Upper lobe of left lung (tissue), 6 donors: Measurements from ENCODE around the gene PCLAF. TPM values are rescaled to one million over a fixed set of nuclear protein-coding genes. Genes with fewer than 3 reads are reported as not detected.

Experiments
- ATAC-seq, 2 donors: fragments of 200-7000 bp; cut with Tn5 transposase; one replicate each; pipeline ENCODE4 v1.9.1; 2022; ENCODE audit warnings: mild to moderate bottlenecking in 2 of 2, moderate library complexity in 2 of 2; ENCODE audit not compliant: low FRiP score in 2 of 2
- DNase-seq, 2 donors: peaks; one replicate each; pipeline ENCODE4 v3.0.0-alpha.2; 2019 to 2020
- H3K27ac ChIP-seq, 4 donors: fragments of 200-600 bp; sonication (generic); one replicate each; pipeline ENCODE4 v1.5.1; 2016 to 2019
- H3K27me3 ChIP-seq, 4 donors: fragments of 200-600 bp; sonication (generic); one replicate each; pipeline ENCODE4 v1.5.1; 2017 to 2019
- H3K36me3 ChIP-seq, 4 donors: fragments of 200-600 bp; sonication (generic); one replicate each; pipeline ENCODE4 v1.5.1; 2016 to 2019
- H3K4me1 ChIP-seq, 4 donors: fragments of 200-600 bp; sonication (generic); one replicate each; pipeline ENCODE4 v1.5.1; 2018 to 2019
- H3K4me3 ChIP-seq, 4 donors: fragments of 200-600 bp; sonication (generic); one replicate each; pipeline ENCODE4 v1.5.1; 2017 to 2019; ENCODE audit warnings: mild to moderate bottlenecking in 2 of 4, moderate library complexity in 1 of 4
- H3K9me3 ChIP-seq, 4 donors: fragments of 200-600 bp; sonication (generic); one replicate each; pipeline ENCODE4 v1.5.1; 2018 to 2019
- CTCF ChIP-seq, 6 experiments: fragments of 450-650 bp in 4 of 6; fragments of 200-600 bp in 2 of 6; sonication (generic) in 2 of 6; IDR thresholded peaks; one replicate each; pipeline ENCODE4 v1.5.1; 2016 to 2019; ENCODE audit warnings: antibody characterized with exemption in 6 of 6
- EP300 ChIP-seq, 4 donors: sonication (generic); formaldehyde crosslinking; IDR thresholded peaks; one replicate each; pipeline ENCODE4 v1.5.1; 2017; ENCODE audit warnings: antibody characterized with exemption in 4 of 4, control low read depth in 2 of 4
- POLR2A ChIP-seq, 4 donors: fragments of 450-650 bp; IDR thresholded peaks; one replicate each; pipeline ENCODE4 v1.5.1; 2016 to 2017; ENCODE audit warnings: antibody characterized with exemption in 4 of 4, mild to moderate bottlenecking in 2 of 4
- POLR2AphosphoS5 ChIP-seq, 2 donors: sonication (generic); formaldehyde crosslinking; IDR thresholded peaks; one replicate each; pipeline ENCODE4 v1.5.1; 2017; ENCODE audit warnings: antibody characterized with exemption in 2 of 2
- WGBS, 2 donors: methylation state at CpG; one replicate each; pipeline ENCODE4 v1.1.5; 2017 to 2018; 5-methylcytosine and 5-hydroxymethylcytosine counted together
- total RNA-seq, 6 donors: library from RNA; depleted of rRNA in 4 of 6; stranded (reverse); fragments of >200 nt in 4 of 6; gene quantifications; one replicate each; pipeline versions ENCODE4 v1.1.0 to v1.2.1, GENCODE V29; 2016 to 2021
- donor health status: DM: no; HTN: no; CAD: no; lungs with moderate emphysema.
- donor health status: DM: no; HTN: yes; CAD: no; lungs with severe emphysema.

PCLAF gene
- total RNA-seq, 6 donors from 2014 or later = 1.6 to 3.6 (median 2.0) TPM; not detected in 2

GRCh38 chr15:64425221-64425620, 44.0 kb upstream of the PCLAF start:
- H3K4me3 ChIP-seq = no peak overlapping the region
- no peak overlapping the region for H3K27ac ChIP-seq
- H3K36me3 ChIP-seq = peaks cover 9 to 69% (median 36%) of the 10 kb centered on the region in 4 donors
- H3K9me3 ChIP-seq = no peaks in the 10 kb centered on the region
- 95 to 96% methylated on average over 3 of the region's 3 CpGs for WGBS, 2 donors
- peaks cover 0 to 7% (median 4%) of the 10 kb centered on the region in 4 donors for H3K4me1 ChIP-seq
- ATAC-seq (no peak), DNase-seq (no peak)
- TF ChIP-seq POLR2A (IDR thresholded peaks at IDR 0.05) (no peak), POLR2AphosphoS5 (IDR thresholded peaks at IDR 0.05) (no peak), EP300 (IDR thresholded peaks at IDR 0.05) (no peak)
- no peaks in the 10 kb centered on the region for H3K27me3 ChIP-seq

- no peak overlapping the region for H3K4me3 ChIP-seq
- H3K4me1 ChIP-seq = no peaks in the 10 kb centered on the region
- DNase-seq = no peak
- H3K9me3 ChIP-seq = no peaks in the 10 kb centered on the region
- no peaks in the 10 kb centered on the region for H3K27me3 ChIP-seq
- TF ChIP-seq POLR2AphosphoS5 (IDR thresholded peaks at IDR 0.05) = no peak
- TF ChIP-seq EP300 (IDR thresholded peaks at IDR 0.05) = no peak
- TF ChIP-seq CTCF (IDR thresholded peaks at IDR 0.05) = no peak
- ATAC-seq = no peak
- H3K27ac ChIP-seq = no peak overlapping the region
- peaks cover 9 to 82% (median 45%) of the 10 kb centered on the region in 4 donors for H3K36me3 ChIP-seq
- WGBS, 2 donors = 80% methylated on average over 6 of the region's 6 CpGs
These were observed 42.7 kb upstream of the PCLAF start for GRCh38 chr15:64423970-64424369.

- Histone ChIP-seq H3K9me3 (no peaks in the 10 kb centered on the region), H3K27ac (no peak overlapping the region), H3K27me3 (no peaks in the 10 kb centered on the region), H3K4me1 (no peaks in the 10 kb centered on the region), H3K4me3 (no peak overlapping the region), H3K36me3 (peaks cover 9 to 88% (median 48%) of the 10 kb centered on the region in 4 donors)
- 93 to 95% methylated on average over 2 of the region's 2 CpGs for WGBS, 2 donors
- DNase-seq (no peak), ATAC-seq (no peak)
- no peak for TF ChIP-seq POLR2AphosphoS5 (IDR thresholded peaks at IDR 0.05)
- TF ChIP-seq CTCF (IDR thresholded peaks at IDR 0.05) = no peak
- no peak for TF ChIP-seq EP300 (IDR thresholded peaks at IDR 0.05)
- no peak for TF ChIP-seq POLR2A (IDR thresholded peaks at IDR 0.05)
These were observed 41.5 kb upstream of the PCLAF start for GRCh38 chr15:64422697-64423096.

- no peak for DNase-seq
- H3K4me3 ChIP-seq = no peak overlapping the region
- no peaks in the 10 kb centered on the region for H3K27me3 ChIP-seq
- WGBS, 2 donors = 94 to 95% methylated on average over 2 of the region's 2 CpGs
- H3K9me3 ChIP-seq = no peaks in the 10 kb centered on the region
- H3K36me3 ChIP-seq = peaks cover 2 to 91% (median 54%) of the 10 kb centered on the region in 4 donors
- no peak for ATAC-seq
- H3K27ac ChIP-seq = no peak overlapping the region
- H3K4me1 ChIP-seq = no peaks in the 10 kb centered on the region
- TF ChIP-seq POLR2AphosphoS5 (IDR thresholded peaks at IDR 0.05) (no peak), EP300 (IDR thresholded peaks at IDR 0.05) (no peak), POLR2A (IDR thresholded peaks at IDR 0.05) (no peak), CTCF (IDR thresholded peaks at IDR 0.05) (no peak)
These were observed 31.0 kb upstream of the PCLAF start for GRCh38 chr15:64412216-64412615.

- ATAC-seq (no peak), DNase-seq (no peak)
- 95% methylated on average over 2 of the region's 2 CpGs for WGBS, 2 donors
These were observed 19.3 kb upstream of the PCLAF start for GRCh38 chr15:64400583-64400982.

GRCh38 chr15:64398575-64398974, 17.3 kb upstream of the PCLAF start:
- peaks cover 45 to 99% (median 67%) of the 10 kb centered on the region in 4 donors for H3K36me3 ChIP-seq
- DNase-seq (no peak), ATAC-seq (no peak)
- H3K27me3 ChIP-seq = no peaks in the 10 kb centered on the region
- H3K27ac ChIP-seq = no peak overlapping the region
- H3K9me3 ChIP-seq = no peaks in the 10 kb centered on the region
- no peak overlapping the region for H3K4me3 ChIP-seq
- TF ChIP-seq CTCF (IDR thresholded peaks at IDR 0.05) = no peak
- TF ChIP-seq POLR2A (IDR thresholded peaks at IDR 0.05) = no peak
- no peak for TF ChIP-seq EP300 (IDR thresholded peaks at IDR 0.05)
- no peak for TF ChIP-seq POLR2AphosphoS5 (IDR thresholded peaks at IDR 0.05)
- no peaks in the 10 kb centered on the region for H3K4me1 ChIP-seq
- 89 to 100% methylated on average over 2 of the region's 2 CpGs for WGBS, 2 donors

More at GRCh38 chr15:64400583-64400982, 19.3 kb upstream of the PCLAF start:
- Histone ChIP-seq H3K27ac (no peak overlapping the region), H3K27me3 (no peaks in the 10 kb centered on the region), H3K4me3 (no peak overlapping the region), H3K4me1 (no peaks in the 10 kb centered on the region), H3K9me3 (no peaks in the 10 kb centered on the region), H3K36me3 (peaks cover 37 to 98% (median 65%) of the 10 kb centered on the region in 4 donors)
- no peak for TF ChIP-seq POLR2A (IDR thresholded peaks at IDR 0.05)
